ENCODE results near the gene UPK3BL1.
"Not testable (repeated sequence)": the region's sequence is repeated elsewhere in the genome, so short reads cannot be mapped to it uniquely, and the experiment has no call there.

Gene UPK3BL1

DNA sequence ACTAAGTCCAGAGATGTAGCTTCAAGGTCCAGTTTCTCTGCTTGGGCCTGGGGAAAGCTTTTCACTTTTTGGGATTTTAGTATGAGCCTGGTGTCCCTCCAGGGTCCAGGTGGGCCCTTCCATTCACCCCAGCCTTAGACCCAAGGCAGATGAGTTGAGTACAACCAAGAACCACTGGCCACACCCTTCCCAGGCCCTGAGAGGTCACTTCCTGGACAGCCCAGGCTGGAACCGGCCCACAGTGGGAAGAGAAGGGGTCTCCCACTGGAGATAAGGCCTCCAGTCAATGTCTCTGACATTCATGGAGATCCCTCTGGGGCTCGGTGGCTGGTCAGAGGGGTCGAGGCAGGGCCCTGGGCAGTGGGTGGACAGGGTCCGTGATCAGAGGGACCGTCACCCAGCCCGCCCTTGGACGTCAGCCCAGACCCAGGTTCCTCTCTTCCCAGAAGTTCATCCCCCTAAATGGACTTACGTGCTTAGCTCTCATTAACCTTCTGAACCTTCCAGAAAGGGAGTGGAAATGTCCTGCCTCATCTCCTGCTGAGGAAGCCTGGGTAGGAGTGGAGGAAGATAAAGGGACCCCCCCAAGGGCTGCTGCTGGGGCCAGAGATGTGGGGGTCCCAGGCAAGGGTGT is 15.2 kb downstream of the UPK3BL1 start:
- DNase-seq, result not testable (repeated sequence)

DNA sequence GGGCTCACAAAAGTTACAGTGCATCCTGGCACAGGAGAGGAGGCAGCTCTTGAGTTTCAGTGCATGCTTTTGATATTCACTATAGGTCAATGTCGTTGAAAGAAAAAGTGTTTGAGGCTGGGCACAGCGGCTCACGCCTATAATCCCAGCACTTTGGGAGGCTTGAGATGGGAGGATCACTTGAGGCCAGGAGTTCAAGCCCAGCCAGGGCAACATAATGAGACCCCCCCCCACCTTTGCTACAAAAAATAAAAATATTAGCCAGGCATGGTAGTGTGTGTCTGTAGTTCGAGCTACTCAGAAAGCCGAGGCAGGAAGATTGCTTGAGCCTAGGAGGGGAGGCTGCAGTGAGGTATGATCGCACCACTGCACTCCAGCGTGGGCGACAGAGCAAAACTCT is 24.5 kb downstream of the UPK3BL1 start:
- DNase-seq, result not testable (repeated sequence)

DNA sequence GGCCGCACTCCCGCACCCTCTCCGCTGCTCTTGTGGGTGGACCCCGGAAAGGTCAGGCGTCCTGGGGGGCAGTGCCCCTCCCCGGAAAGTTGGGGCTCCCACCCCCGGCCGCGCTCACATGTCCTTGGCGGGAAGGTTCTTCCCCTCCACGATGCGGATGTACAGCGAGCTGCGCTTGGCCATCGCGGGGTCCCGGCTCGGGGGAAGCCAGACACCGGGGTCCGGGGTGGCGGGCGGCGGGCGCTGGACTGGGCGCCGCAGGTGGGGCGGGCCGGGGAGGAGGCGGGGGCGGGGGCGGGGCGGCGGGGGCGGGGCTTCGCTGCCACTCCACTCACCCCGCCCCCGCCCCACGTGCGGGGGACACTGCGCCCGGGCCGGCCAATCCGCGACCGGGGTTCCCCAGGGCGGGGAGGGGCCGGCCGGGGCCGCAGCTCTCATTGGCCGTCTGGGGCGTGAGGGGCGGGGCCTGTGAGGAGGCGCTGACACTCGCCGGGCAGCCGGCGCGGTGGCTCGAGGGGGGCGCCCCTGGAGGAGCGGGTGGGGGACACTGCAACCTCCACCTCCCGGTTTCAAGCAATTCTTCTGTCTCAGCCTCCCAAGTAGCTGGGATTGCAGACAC is 26.0 kb downstream of the UPK3BL1 start, which contains the start of gene RASA4:
RASA4 (minus strand) TSS at position 250 of the 619 bp plus-strand sequence; CDS start at position 183, 67 bp downstream.
- DNase-seq, result not testable (repeated sequence)

DNA sequence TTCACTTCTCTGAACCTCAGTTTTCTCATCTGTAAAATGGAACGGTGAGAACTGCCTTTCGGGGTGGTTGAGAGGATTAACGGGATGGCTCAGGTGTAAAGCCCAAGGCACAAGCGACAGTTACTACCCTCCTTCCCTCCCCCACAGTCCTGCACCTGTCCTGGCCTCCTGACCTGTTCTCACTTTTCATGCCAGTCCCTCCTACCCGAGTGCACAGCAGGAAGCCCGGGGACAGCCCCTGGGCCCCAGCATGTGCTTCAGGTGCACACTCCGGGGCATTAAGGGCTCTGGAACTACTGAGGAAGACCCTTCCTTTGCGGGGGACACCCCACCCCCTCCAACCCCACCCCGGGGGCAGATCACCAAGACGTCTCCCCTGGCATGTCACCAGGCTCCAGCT is 26.7 kb downstream of the UPK3BL1 start:
- DNase-seq, result not testable (repeated sequence)

DNA sequence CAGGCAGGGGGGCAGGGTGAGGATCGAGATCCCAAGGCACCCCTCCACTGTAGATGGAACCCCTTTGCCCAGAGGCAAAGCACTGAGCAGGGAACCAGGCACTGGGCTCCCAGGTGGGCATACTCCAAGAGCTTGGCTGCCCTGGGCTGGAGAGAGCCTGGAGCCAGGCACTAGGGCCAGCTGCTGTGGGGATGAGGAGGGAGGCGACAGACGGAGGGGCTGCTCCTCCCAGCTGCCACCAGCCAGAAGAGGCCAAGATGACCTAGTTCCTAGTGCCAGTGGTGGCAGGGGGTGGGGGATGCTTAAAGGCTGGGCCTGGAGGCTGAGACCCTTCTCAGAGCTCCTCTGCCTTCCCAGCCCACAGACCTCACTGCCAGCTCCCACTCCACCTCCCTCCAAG is 27.7 kb downstream of the UPK3BL1 start:
- not testable (repeated sequence) for DNase-seq

DNA sequence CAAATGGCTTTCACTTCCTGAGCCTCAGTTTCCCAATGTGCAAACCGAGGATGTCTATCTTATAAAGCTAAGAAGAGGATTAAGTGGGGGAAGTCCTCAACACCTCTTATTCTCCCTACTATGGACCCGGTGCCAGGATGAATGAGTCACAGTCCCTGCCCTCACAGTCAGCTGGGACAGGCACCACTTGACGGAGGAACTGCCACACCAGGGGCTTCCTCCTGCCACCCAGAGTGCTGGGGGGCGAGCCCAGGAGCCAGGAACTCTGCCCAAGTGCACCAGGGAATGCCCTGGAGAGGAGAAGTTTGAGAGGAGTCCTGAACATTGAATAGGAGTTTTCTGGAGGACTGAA is 28.3 kb downstream of the UPK3BL1 start:
- not testable (repeated sequence) for DNase-seq

DNA sequence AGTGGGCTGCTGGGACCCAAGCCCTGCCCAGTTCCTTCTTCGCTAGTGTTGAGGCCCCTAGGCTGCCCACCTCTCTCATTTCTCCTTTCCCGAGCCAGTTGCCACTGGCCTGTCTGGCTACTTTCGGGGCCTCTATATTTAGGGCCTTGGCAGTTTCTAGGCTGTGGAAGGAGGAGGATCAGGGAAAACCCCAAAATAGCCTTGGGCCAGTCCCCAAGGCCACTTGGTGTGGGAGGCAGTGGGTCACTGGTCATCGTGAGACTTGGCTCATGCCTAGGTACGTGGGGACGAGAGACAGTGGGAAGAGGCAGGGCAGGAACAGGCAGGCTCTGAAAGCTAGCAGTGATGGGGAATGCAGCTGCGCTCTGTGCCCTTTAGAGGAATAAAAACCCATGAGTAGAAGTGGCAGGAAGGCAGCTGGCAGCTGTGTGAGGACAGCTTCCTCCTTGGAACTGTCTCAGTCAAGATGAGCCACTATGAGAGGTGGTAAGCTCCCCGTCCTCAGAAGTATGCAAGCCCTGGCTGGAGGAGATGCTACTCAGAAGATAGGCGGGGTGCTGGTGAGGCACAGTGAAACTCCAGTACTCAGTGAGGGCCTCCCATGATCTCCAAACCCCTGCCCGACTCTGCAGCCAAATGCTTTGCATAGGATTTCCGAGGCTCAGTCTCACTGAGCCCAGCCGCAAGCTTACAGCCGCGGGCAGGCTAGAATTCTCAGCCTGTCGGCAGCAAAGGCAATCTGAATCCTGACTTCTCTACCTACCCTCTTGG is 28.8 kb downstream of the UPK3BL1 start:
- DNase-seq, result not testable (repeated sequence)

DNA sequence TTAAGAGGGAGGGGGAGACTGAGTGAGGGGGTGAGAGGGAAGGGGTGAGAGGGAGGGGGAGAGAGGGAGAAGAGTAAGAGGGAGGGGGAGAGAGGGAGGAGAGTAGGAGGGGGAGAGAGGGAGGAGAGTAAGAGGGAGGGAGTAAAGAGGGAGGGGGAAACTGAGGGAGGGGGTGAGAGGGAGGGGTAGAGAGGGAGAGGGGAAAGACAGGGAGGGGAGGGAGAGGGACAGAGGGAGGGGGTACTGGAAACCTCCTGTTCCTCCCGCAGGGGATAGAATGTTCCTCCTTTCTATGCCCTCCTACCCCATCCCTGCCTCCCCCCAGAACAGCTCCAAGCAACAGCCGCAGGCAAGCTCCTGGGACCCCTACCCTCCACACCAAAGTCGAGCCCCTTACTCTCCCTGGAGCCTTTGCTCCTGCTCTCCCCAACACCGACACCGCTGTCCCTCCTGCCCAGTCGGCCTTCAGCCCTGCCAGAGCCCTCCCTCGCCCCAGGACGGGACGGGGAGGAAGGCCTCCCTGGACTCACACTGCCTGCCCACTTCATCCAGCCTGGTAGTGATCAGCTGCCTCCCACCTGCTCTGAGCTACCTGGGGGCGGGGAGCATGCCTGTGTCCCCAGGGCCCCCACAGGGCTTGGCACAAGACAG is 30.8 kb downstream of the UPK3BL1 start:
- not testable (repeated sequence) for DNase-seq

DNA sequence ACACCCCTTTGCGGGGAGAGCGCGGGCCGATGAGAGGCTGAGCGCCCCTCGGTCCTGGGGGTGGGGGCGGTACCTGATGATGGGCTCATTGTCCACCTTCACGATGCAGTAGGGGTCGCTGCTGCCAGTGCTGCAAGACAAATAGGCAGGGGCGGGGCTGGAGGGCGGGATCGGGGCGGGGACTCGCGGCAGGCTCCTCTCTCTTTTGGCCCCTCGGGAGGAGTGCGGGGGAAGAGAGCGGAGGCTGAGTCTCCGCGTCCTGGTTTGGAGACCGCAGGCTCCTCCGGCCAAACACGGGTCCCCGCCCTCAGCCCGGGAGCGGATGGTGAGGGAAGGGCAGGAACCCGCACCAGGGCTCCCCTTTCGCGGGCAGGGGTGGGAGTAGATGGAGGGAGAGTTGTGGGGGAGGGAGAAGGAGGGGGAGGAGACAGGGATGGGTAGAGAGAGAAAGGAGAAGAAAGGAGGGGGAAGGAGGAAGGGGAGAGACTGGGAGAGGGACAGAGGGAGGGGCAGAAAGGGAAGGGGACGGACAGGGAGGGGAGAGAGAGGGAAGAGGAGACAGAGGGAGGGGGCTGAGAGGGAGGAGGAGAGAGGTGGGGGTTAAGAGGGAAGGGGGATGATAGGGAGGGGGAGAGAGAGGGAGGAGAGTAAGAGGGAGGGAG is 31.4 kb downstream of the UPK3BL1 start:
- not testable (repeated sequence) for DNase-seq

DNA sequence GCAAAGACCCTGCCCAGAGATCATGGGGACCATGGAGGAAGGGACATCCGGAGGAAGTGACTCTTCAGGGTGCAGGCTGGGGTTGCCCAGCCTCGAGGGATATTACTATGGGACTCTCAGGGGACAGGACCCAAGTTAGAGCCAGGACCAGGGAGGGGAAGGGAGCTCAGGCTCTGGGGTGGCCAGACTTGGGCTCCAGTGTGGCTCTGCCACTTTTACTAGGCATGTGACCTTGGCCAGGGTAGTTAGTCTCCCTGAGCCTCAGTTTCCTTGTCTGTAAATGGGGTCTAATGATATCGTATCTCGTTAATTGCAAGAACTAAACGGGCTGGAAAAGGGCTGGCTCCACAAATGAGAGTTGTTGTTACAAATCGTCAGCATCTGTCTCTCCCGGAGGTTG is 32.1 kb downstream of the UPK3BL1 start:
- not testable (repeated sequence) for DNase-seq

DNA sequence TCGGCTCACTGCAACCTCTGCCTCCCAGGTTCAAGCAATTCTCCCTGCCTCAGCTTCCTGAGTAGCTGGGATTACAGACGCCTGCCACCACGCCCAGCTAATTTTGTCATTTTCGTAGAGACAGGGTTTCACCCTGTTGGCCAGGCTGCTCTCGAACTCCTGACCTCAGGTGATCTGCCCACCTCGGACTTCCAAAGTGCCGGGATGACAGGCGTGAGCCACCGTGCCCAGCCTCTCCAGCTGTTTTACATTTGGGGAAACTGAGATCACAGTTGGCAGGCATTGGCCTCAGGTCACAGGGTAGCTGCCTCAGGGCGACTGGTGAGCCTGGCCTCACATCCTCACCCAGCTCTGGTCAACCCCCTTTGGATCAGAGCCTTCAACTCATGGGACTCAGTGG is 32.9 kb downstream of the UPK3BL1 start:
- DNase-seq, result not testable (repeated sequence)

DNA sequence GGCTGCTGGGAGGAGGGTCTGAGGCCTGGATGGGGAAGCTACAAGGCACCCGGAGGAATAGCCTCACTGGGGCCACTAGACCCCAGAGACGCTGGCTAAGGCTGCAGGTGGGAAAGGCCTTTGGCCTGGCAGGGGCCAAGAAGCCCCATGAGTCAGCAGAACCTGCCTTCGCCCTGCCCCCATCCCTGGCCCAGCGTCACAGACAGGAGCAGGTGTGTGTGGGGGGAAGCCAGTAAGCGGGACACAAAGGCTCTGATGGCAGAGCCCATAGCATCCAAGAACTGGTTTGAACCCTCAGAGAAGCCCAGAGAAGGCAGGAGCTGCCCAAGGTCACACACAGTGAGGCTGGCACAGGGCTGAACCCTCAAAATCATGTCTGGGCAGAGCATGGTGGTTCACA is 35.7 kb downstream of the UPK3BL1 start:
- DNase-seq, result not testable (repeated sequence)

DNA sequence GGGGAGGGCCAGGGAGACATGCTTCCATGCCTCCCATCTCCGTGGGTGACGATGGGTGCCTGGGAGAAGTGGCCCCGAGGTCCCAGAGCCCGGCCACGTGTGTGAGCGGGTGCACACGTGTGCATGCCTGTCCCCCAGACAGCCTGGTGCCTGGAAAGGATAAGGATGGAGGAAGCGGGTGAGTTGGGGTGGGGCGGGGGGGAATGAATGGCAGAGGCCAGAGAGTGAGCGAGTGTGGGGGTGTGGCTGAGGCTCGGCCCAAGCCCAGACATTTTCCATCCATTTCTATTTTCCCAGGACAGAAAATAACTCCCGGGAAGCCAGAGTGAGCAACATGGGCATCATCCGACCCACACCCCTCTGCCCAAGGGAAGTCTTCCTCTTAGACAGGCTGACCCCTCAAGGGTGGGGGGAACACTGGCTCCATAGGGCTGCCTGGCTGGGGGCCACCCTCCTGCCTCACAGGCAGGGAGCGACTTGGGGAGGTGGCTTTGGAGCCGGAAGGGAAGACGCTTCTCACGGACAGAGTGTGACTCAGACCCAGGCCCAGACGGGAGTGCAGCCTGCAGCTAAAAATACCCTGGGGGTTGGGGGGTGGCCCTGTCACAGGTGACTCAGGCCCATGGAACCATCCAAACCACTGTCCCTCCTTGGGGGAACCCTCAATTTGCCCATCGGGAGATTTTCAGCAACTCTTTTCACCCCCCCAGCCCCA is 38.0 kb downstream of the UPK3BL1 start:
- not testable (repeated sequence) for DNase-seq

DNA sequence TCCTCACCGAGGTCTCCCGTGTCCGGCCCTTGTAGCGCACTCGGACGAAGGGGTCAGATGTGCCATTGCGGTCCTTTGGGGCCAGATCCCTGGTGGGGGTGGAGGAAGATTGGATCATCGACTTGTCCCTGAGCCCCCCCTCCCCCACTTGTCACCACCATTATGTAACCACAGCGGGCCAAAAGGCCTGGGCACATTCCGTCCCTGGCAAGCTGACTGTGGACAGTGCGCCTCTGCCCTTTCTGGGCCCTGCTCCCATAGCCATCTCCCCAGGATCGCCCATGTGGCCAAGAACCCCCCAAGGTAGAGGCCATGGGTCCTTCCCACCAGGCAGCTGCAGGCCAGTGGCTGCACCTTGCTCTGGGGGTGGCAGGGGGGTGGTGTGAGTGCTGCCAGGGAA is 40.3 kb downstream of the UPK3BL1 start:
- DNase-seq, result not testable (repeated sequence)

DNA sequence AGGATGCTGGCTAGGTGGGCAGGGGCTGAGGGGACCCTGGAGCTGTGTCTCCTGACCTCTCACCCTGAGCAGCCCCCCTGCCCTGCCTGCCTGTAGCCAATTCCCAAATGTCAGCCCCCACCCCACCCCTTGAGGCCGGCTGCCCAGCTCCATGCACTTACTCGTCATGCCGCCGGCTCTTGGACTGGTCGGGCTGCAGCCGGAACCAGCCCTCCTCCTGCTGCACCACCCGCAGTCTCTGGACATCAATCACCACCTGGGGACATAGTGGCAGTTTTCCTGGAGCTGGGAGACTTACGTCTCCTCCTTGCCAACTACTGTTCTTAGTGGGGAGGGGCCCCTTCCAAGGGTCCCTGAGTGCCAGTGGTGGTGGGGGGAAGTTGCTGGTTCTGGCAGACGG is 42.9 kb downstream of the UPK3BL1 start:
- DNase-seq, result not testable (repeated sequence)

DNA sequence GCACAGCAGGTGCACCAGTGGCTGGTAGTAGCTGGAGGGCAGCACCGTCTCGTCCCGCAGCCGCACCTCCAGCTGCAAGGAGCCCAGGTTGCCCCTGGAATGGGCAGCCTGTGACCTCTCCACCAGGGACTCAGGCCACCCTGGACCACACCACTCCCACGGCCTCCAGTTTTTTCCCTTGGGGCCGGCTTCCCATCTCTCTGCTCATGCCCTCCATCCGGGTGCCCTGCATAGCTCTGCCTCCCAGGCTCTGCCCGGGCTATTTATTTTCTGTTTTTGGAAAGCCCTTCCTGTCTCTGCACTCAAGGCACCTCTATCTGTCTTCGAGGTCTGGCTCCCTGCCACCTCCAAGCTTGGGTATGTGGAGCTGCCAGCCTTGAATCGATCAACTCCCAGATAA is 46.6 kb downstream of the UPK3BL1 start:
- not testable (repeated sequence) for DNase-seq

DNA sequence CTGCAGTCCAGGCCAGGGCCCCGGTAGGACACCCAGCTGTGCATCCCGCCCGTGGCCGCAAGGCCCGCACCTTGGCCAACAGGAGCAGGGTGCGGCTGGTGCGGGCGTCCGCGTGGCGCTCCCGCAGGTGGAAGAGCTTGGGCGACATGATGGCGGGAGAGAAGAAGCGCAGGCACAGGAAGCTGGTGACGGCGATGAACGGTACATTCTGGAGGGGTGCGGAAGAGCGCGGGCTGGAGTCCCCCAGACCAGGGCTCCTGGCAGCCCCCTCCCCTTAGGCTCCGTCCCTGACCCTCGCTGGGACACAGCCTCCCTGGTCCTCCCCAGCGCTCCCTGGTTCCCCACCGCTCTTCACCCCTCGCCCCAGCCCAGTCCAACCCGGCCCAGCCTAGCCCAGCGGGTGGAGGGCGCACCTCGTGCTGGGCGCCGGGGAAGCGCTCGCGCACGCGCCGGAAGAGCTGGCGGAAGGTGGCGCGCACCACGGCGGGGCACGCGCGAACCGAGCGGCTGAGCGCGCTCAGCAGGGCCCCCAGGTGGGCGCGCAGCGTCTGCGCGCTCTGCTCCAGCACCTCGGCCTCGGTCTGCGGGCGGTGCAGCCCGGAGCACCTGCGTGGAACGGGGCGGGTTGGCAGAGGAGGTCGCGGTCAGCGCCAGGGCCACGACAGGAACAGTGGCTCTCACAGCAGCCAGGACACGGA is 48.8 kb downstream of the UPK3BL1 start:
- DNase-seq, result not testable (repeated sequence)

DNA sequence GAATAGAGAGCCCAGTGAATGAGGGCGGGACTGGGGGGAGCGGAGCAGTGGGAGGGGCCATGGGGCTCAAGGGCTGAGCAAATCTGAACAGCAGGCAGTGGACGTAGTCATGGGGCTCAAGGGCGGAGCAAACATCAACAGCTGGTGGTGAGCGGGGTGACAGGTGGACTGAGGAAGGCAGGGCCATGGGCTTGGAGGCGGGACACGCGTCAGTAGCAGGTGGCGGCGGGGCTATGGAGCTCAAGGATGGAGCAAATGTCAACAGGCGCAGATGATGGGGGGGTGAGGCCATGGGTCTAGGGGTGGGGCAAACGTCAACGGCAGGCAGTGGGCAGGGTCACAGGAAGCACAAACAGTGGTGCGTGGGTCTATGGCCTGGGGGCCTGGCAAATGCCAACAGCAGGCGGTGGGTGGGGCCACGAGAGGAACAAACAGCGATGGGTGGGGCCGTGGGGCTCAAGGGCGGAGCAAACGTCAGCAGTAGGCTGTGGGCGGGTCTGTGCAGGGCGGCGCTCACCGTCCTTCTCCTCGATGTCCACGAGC is 50.0 kb downstream of the UPK3BL1 start:
- peak; percentile 30 for DNase-seq

DNA sequence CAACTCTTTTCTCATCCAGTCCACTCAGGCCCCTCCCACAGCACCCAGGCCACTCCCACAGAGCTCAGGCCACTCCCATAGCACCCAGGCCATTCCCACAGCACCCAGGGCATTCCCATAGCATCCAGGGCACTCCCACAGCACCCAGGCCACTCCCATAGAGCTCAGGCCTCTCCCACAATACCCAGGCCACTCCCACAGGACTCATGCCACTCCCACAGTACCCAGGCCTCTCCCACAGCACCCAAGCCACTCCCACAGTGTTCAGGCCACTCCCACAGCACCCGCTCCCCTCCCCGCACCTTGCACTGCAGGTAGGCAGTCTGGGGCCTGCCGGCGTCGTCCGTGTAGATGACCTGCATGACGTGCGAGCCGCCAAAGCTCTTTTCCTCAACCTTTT is 52.7 kb downstream of the UPK3BL1 start:
- not testable (repeated sequence) for DNase-seq
